ENCODE results near the gene GAK. TPM values are rescaled to one million over a fixed set of nuclear protein-coding genes. Genes with fewer than 3 reads are reported as not detected.
"Not testable (repeated sequence)": the region's sequence is repeated elsewhere in the genome, so short reads cannot be mapped to it uniquely, and the experiment has no call there.

Gene GAK
- total and polyA plus RNA-seq, 5 donors from 2014 or later: 37.5 to 254 (median 40.0) TPM

- Histone ChIP-seq H3K4me3 (ENCODE audit: low read depth, low read length) (no peak overlapping the region), H3K36me3 (ENCODE audit: control insufficient read depth, insufficient read depth, low read length) (peaks cover 5% of the 10 kb centered on the region), H3K4me1 (ENCODE audit: control insufficient read depth, insufficient read depth, low read length, poor library complexity, severe bottlenecking) (peaks cover 48% of the 10 kb centered on the region), H3K27ac (ENCODE audit: insufficient read depth, low read length, poor library complexity, severe bottlenecking) (peak overlapping the region; percentile 56), H3K9me3 (ENCODE audit: control insufficient read depth in 2 of 2, low read length in 2 of 2) (no peaks in the 10 kb centered on the region), H3K27me3 (ENCODE audit: control insufficient read depth, insufficient read depth, low read length) (no peaks in the 10 kb centered on the region)
- H3K36me3 Mint-ChIP-seq: peaks cover 18% of the 10 kb centered on the region
- H3K27me3 Mint-ChIP-seq: no peaks in the 10 kb centered on the region
- peaks cover 0 to 3% (median 0%) of the 10 kb centered on the region in 7 donors for H3K9me3 Mint-ChIP-seq
- peaks cover 37 to 79% (median 51%) of the 10 kb centered on the region in 4 donors for H3K4me1 Mint-ChIP-seq
- DNase-seq (no peak), ATAC-seq (ENCODE audit: low read depth in 2 of 2) (peak; percentile 41 to 48)
- peak overlapping the region in 2 of 4 donors; percentile 47 to 50 for H3K4me3 Mint-ChIP-seq
- peak overlapping the region; percentile 38 to 70 (median 62) for H3K27ac Mint-ChIP-seq
Measured at GRCh38 chr4:924107-925096, 7.7 kb downstream of the GAK start.

GRCh38 chr4:921830-922331, 10.2 kb downstream of the GAK start:
- H3K27me3 ChIP-seq (ENCODE audit: control insufficient read depth, insufficient read depth, low read length): no peaks in the 10 kb centered on the region
- peaks cover 42% of the 10 kb centered on the region for H3K4me1 ChIP-seq (ENCODE audit: control insufficient read depth, insufficient read depth, low read length, poor library complexity, severe bottlenecking)
- Mint-ChIP-seq H3K36me3 (peaks cover 24% of the 10 kb centered on the region), H3K27ac (peak overlapping the region; percentile 55 to 72 (median 65)), H3K9me3 (peaks cover 0 to 7% (median 3%) of the 10 kb centered on the region in 7 donors), H3K27me3 (no peaks in the 10 kb centered on the region), H3K4me1 (peaks cover 54 to 82% (median 61%) of the 10 kb centered on the region in 4 donors), H3K4me3 (peak overlapping the region; percentile 24 to 66 (median 41))
- no peak for ATAC-seq (ENCODE audit: low read depth in 2 of 2)
- DNase-seq: peak in 1 of 3 donors; percentile 61
- no peak overlapping the region for H3K4me3 ChIP-seq (ENCODE audit: low read depth, low read length)
- H3K36me3 ChIP-seq (ENCODE audit: control insufficient read depth, insufficient read depth, low read length): peaks cover 5% of the 10 kb centered on the region
- peaks cover 3 to 8% of the 10 kb centered on the region in 2 experiments for H3K9me3 ChIP-seq (ENCODE audit: control insufficient read depth in 2 of 2, low read length in 2 of 2)
- H3K27ac ChIP-seq (ENCODE audit: insufficient read depth, low read length, poor library complexity, severe bottlenecking): no peak overlapping the region

GRCh38 chr4:919004-919680, 13.0 kb downstream of the GAK start:
- peaks cover 36% of the 10 kb centered on the region for H3K4me1 ChIP-seq (ENCODE audit: control insufficient read depth, insufficient read depth, low read length, poor library complexity, severe bottlenecking)
- ATAC-seq (ENCODE audit: low read depth in 2 of 2): not testable (repeated sequence)

GRCh38 chr4:918591-918990, 13.5 kb downstream of the GAK start:
- H3K4me3 ChIP-seq (ENCODE audit: low read depth, low read length); H3K9me3 Mint-ChIP-seq; H3K9me3 ChIP-seq (ENCODE audit: control insufficient read depth in 2 of 2, low read length in 2 of 2); H3K27ac ChIP-seq (ENCODE audit: insufficient read depth, low read length, poor library complexity, severe bottlenecking); H3K27ac Mint-ChIP-seq; H3K4me3 Mint-ChIP-seq; ATAC-seq (ENCODE audit: low read depth in 2 of 2); H3K27me3 Mint-ChIP-seq; H3K36me3 ChIP-seq (ENCODE audit: control insufficient read depth, insufficient read depth, low read length); DNase-seq; H3K27me3 ChIP-seq (ENCODE audit: control insufficient read depth, insufficient read depth, low read length): not testable (repeated sequence)
- peaks cover 34% of the 10 kb centered on the region for H3K4me1 ChIP-seq (ENCODE audit: control insufficient read depth, insufficient read depth, low read length, poor library complexity, severe bottlenecking)
- Mint-ChIP-seq H3K36me3 (peaks cover 20% of the 10 kb centered on the region), H3K4me1 (peaks cover 54 to 77% (median 60%) of the 10 kb centered on the region in 4 donors)

More at GRCh38 chr4:919004-919680, 13.0 kb downstream of the GAK start:
- not testable (repeated sequence) for H3K27me3 ChIP-seq (ENCODE audit: control insufficient read depth, insufficient read depth, low read length); H3K9me3 ChIP-seq (ENCODE audit: control insufficient read depth in 2 of 2, low read length in 2 of 2); H3K4me3 ChIP-seq (ENCODE audit: low read depth, low read length); H3K27me3 Mint-ChIP-seq; H3K9me3 Mint-ChIP-seq; H3K27ac ChIP-seq (ENCODE audit: insufficient read depth, low read length, poor library complexity, severe bottlenecking); H3K36me3 ChIP-seq (ENCODE audit: control insufficient read depth, insufficient read depth, low read length); DNase-seq
- Mint-ChIP-seq H3K27ac (peak overlapping the region in 1 of 3 donors; percentile 72), H3K36me3 (peaks cover 20% of the 10 kb centered on the region), H3K4me1 (peaks cover 54 to 81% (median 62%) of the 10 kb centered on the region in 4 donors), H3K4me3 (peak overlapping the region in 2 of 4 donors; percentile 27 to 52)

- no peak for ATAC-seq (ENCODE audit: low read depth in 2 of 2)
- H3K27me3 ChIP-seq (ENCODE audit: control insufficient read depth, insufficient read depth, low read length): no peaks in the 10 kb centered on the region
- peaks cover 3 to 8% of the 10 kb centered on the region in 2 experiments for H3K9me3 ChIP-seq (ENCODE audit: control insufficient read depth in 2 of 2, low read length in 2 of 2)
- Mint-ChIP-seq H3K36me3 (peaks cover 21% of the 10 kb centered on the region), H3K9me3 (peaks cover 0 to 7% (median 3%) of the 10 kb centered on the region in 7 donors), H3K4me1 (peaks cover 52 to 73% (median 60%) of the 10 kb centered on the region in 4 donors), H3K4me3 (peak overlapping the region in 1 of 4 donors; percentile 35), H3K27me3 (no peaks in the 10 kb centered on the region), H3K27ac (no peak overlapping the region)
- peaks cover 3% of the 10 kb centered on the region for H3K36me3 ChIP-seq (ENCODE audit: control insufficient read depth, insufficient read depth, low read length)
- H3K4me3 ChIP-seq (ENCODE audit: low read depth, low read length): no peak overlapping the region
- no peak for DNase-seq
- peaks cover 28% of the 10 kb centered on the region for H3K4me1 ChIP-seq (ENCODE audit: control insufficient read depth, insufficient read depth, low read length, poor library complexity, severe bottlenecking)
- no peak overlapping the region for H3K27ac ChIP-seq (ENCODE audit: insufficient read depth, low read length, poor library complexity, severe bottlenecking)
Measured at GRCh38 chr4:917992-918391, 14.1 kb downstream of the GAK start.

- Histone ChIP-seq H3K9me3 (ENCODE audit: control insufficient read depth in 2 of 2, low read length in 2 of 2) (peaks cover 3 to 8% of the 10 kb centered on the region in 2 experiments), H3K36me3 (ENCODE audit: control insufficient read depth, insufficient read depth, low read length) (peaks cover 7% of the 10 kb centered on the region), H3K27me3 (ENCODE audit: control insufficient read depth, insufficient read depth, low read length) (no peaks in the 10 kb centered on the region), H3K4me3 (ENCODE audit: low read depth, low read length) (no peak overlapping the region), H3K4me1 (ENCODE audit: control insufficient read depth, insufficient read depth, low read length, poor library complexity, severe bottlenecking) (peaks cover 24% of the 10 kb centered on the region), H3K27ac (ENCODE audit: insufficient read depth, low read length, poor library complexity, severe bottlenecking) (no peak overlapping the region)
- Mint-ChIP-seq H3K36me3 (peaks cover 23% of the 10 kb centered on the region), H3K9me3 (peaks cover 0 to 7% (median 3%) of the 10 kb centered on the region in 7 donors), H3K27me3 (no peaks in the 10 kb centered on the region), H3K4me3 (peak overlapping the region in 3 of 4 donors; percentile 1 to 38 (median 24)), H3K4me1 (peaks cover 47 to 68% (median 54%) of the 10 kb centered on the region in 4 donors), H3K27ac (no peak overlapping the region)
- ATAC-seq (ENCODE audit: low read depth in 2 of 2) (no peak), DNase-seq (no peak)
Measured at GRCh38 chr4:917466-917865, 14.7 kb downstream of the GAK start.

GRCh38 chr4:915595-915994, 16.5 kb downstream of the GAK start:
- peaks cover 0 to 7% (median 3%) of the 10 kb centered on the region in 7 donors for H3K9me3 Mint-ChIP-seq
- peak overlapping the region; percentile 60 to 83 (median 75) for H3K27ac Mint-ChIP-seq
- H3K4me3 Mint-ChIP-seq: peak overlapping the region; percentile 19 to 74 (median 41)
- peaks cover 3 to 8% of the 10 kb centered on the region in 2 experiments for H3K9me3 ChIP-seq (ENCODE audit: control insufficient read depth in 2 of 2, low read length in 2 of 2)
- peak in 1 of 3 donors; percentile 25 for DNase-seq
- no peaks in the 10 kb centered on the region for H3K27me3 Mint-ChIP-seq
- H3K4me3 ChIP-seq (ENCODE audit: low read depth, low read length): peak overlapping the region; percentile 46
- peaks cover 21% of the 10 kb centered on the region for H3K36me3 ChIP-seq (ENCODE audit: control insufficient read depth, insufficient read depth, low read length)
- H3K27ac ChIP-seq (ENCODE audit: insufficient read depth, low read length, poor library complexity, severe bottlenecking): no peak overlapping the region
- H3K4me1 Mint-ChIP-seq: peaks cover 38 to 51% (median 40%) of the 10 kb centered on the region in 4 donors
- H3K36me3 Mint-ChIP-seq: peaks cover 13% of the 10 kb centered on the region
- no peaks in the 10 kb centered on the region for H3K27me3 ChIP-seq (ENCODE audit: control insufficient read depth, insufficient read depth, low read length)
- H3K4me1 ChIP-seq (ENCODE audit: control insufficient read depth, insufficient read depth, low read length, poor library complexity, severe bottlenecking): peaks cover 13% of the 10 kb centered on the region
- ATAC-seq (ENCODE audit: low read depth in 2 of 2): peak in 1 of 2 donors; percentile 60
